Measurements from ENCODE around the gene EIPR1.

EIPR1 gene

GRCh38 chr2:3253913-3254441 lies 123.6 kb downstream of the EIPR1 start:
- Histone ChIP-seq H3F3A (ENCODE audit: insufficient read depth) (no peaks in the 10 kb centered on the region), H2AFZ (ENCODE audit: low read depth, low read length, severe bottlenecking) (no peak overlapping the region), H3K4me2 (ENCODE audit: low read depth, low read length, poor library complexity, severe bottlenecking) (no peak overlapping the region), H3K9me2 (replicated peaks; ENCODE audit: insufficient read depth, low read length) (no peaks in the 10 kb centered on the region), H3K9me3 (ENCODE audit: insufficient read depth, low read length) (0 out of 2 replicates have a peak, but pooled peaks cover 3% of the 10 kb centered on the region), H3K36me3 (ENCODE audit: low read length) (peaks cover 8% of the 10 kb centered on the region; the same call in 1 of the 2 replicates), H4K20me1 (ENCODE audit: low read depth, low read length) (no peaks in the 10 kb centered on the region), H3K27me3 (ENCODE audit: low read length) (no peaks in the 10 kb centered on the region), H3K4me3 (ENCODE audit: insufficient read depth, low read length, poor library complexity, severe bottlenecking) (no peak overlapping the region), H3K27ac (ENCODE audit: low read depth, low read length) (no peak overlapping the region), H3K9ac (ENCODE audit: low read length) (no peak overlapping the region), H3K79me2 (ENCODE audit: insufficient read depth, low read length) (no peaks in the 10 kb centered on the region)
- no peak for TF ChIP-seq EZH2phosphoT487 (conservative IDR thresholded peaks at IDR 0.05; ENCODE audit: low read length)
- TF ChIP-seq, protein P1, sequence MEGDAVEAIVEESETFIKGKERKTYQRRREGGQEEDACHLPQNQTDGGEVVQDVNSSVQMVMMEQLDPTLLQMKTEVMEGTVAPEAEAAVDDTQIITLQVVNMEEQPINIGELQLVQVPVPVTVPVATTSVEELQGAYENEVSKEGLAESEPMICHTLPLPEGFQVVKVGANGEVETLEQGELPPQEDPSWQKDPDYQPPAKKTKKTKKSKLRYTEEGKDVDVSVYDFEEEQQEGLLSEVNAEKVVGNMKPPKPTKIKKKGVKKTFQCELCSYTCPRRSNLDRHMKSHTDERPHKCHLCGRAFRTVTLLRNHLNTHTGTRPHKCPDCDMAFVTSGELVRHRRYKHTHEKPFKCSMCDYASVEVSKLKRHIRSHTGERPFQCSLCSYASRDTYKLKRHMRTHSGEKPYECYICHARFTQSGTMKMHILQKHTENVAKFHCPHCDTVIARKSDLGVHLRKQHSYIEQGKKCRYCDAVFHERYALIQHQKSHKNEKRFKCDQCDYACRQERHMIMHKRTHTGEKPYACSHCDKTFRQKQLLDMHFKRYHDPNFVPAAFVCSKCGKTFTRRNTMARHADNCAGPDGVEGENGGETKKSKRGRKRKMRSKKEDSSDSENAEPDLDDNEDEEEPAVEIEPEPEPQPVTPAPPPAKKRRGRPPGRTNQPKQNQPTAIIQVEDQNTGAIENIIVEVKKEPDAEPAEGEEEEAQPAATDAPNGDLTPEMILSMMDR (IDR thresholded peaks at IDR 0.05; ENCODE audit: insufficient read depth, low read length, poor library complexity, severe bottlenecking): no peak

GRCh38 chr2:3251946-3252345 lies 125.7 kb downstream of the EIPR1 start:
- TF ChIP-seq EZH2phosphoT487 (conservative IDR thresholded peaks at IDR 0.05; ENCODE audit: low read length): no peak
- TF ChIP-seq, protein P1 (IDR thresholded peaks at IDR 0.05; ENCODE audit: insufficient read depth, low read length, poor library complexity, severe bottlenecking): no peak
- Histone ChIP-seq H2AFZ (ENCODE audit: low read depth, low read length, severe bottlenecking) (no peak overlapping the region), H3K27me3 (ENCODE audit: low read length) (no peaks in the 10 kb centered on the region), H3K9me3 (ENCODE audit: insufficient read depth, low read length) (0 out of 2 replicates have a peak, but pooled peaks cover 3% of the 10 kb centered on the region), H3K4me2 (ENCODE audit: low read depth, low read length, poor library complexity, severe bottlenecking) (no peak overlapping the region), H3K79me2 (ENCODE audit: insufficient read depth, low read length) (no peaks in the 10 kb centered on the region), H3K36me3 (ENCODE audit: low read length) (peaks cover 8% of the 10 kb centered on the region; the same call in 1 of the 2 replicates), H3K27ac (ENCODE audit: low read depth, low read length) (no peak overlapping the region), H3F3A (ENCODE audit: insufficient read depth) (no peaks in the 10 kb centered on the region), H4K20me1 (ENCODE audit: low read depth, low read length) (no peaks in the 10 kb centered on the region), H3K4me3 (ENCODE audit: insufficient read depth, low read length, poor library complexity, severe bottlenecking) (no peak overlapping the region), H3K9me2 (replicated peaks; ENCODE audit: insufficient read depth, low read length) (no peaks in the 10 kb centered on the region), H3K9ac (ENCODE audit: low read length) (no peak overlapping the region)

DNA sequence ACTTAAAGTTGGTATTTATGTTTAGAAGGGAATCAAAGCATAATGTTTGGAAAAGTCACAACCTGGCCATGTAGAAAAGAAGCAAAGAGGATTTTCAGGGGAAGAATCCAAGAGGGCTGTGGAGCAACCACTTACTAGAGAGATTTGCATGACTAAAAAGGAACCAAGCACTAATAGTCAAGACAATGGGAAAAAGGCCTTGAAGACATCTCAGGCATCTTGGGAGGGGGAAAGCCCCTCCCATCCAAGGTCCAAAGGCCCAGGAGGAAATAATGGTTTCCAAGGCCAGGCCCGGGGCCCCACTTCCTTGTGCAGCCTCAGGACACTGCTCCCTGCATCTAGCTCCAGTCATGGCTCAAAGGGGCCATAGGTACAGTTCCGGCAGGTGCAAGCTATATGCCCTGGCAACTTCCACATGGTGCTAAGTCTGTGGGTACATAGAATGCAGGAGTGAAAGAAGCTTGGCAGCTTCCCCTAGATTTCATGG lies 128.1 kb downstream of the EIPR1 start:
- Histone ChIP-seq H2AFZ (ENCODE audit: low read depth, low read length, severe bottlenecking) (no peak overlapping the region), H3K9me3 (ENCODE audit: insufficient read depth, low read length) (0 out of 2 replicates have a peak, but pooled peaks cover 3% of the 10 kb centered on the region), H3K27me3 (ENCODE audit: low read length) (no peaks in the 10 kb centered on the region), H3K27ac (ENCODE audit: low read depth, low read length) (no peak overlapping the region), H3K9ac (ENCODE audit: low read length) (no peak overlapping the region), H4K20me1 (ENCODE audit: low read depth, low read length) (no peaks in the 10 kb centered on the region), H3F3A (ENCODE audit: insufficient read depth) (no peaks in the 10 kb centered on the region), H3K4me2 (ENCODE audit: low read depth, low read length, poor library complexity, severe bottlenecking) (no peak overlapping the region), H3K4me3 (ENCODE audit: insufficient read depth, low read length, poor library complexity, severe bottlenecking) (no peak overlapping the region), H3K36me3 (ENCODE audit: low read length) (peaks cover 8% of the 10 kb centered on the region; the same call in 1 of the 2 replicates), H3K9me2 (replicated peaks; ENCODE audit: insufficient read depth, low read length) (no peaks in the 10 kb centered on the region), H3K79me2 (ENCODE audit: insufficient read depth, low read length) (no peaks in the 10 kb centered on the region)
- TF ChIP-seq, protein P1 (IDR thresholded peaks at IDR 0.05; ENCODE audit: insufficient read depth, low read length, poor library complexity, severe bottlenecking): no peak
- TF ChIP-seq EZH2phosphoT487 (conservative IDR thresholded peaks at IDR 0.05; ENCODE audit: low read length): no peak
